MM.1S (cell line): ENCODE measurements around the gene FSTL1.

ENCODE experiments used
- DNase-seq: peaks from one replicate; pipeline ENCODE4 v3.0.0-alpha.2; 2015
- H2AFZ ChIP-seq: fragments of 300-600 bp; sonication (generic); 2 replicates; pipeline ENCODE4 v1.6.0; 2016; ENCODE audit warnings: antibody characterized with exemption, low read length
- H3F3A ChIP-seq: fragments of 300-600 bp; sonication (generic); 2 replicates; pipeline ENCODE4 v1.6.1; 2016; ENCODE audit warnings: mild to moderate bottlenecking, antibody characterized with exemption, low read length, moderate library complexity, mixed read lengths; ENCODE audit not compliant: insufficient read depth
- H3K27ac ChIP-seq: fragments of 300-600 bp; sonication (generic); 2 replicates; pipeline ENCODE4 v1.5.1; 2016; ENCODE audit warnings: mild to moderate bottlenecking, low read length
- H3K27me3 ChIP-seq: fragments of 300-600 bp; sonication (generic); replicated peaks from 2 replicates; pipeline ENCODE4 v1.6.0; 2016; ENCODE audit warnings: low read length; ENCODE audit not compliant: insufficient read depth
- H3K36me3 ChIP-seq: fragments of 300-600 bp; sonication (generic); replicated peaks from 2 replicates; pipeline ENCODE4 v1.6.1; 2016; ENCODE audit warnings: mild to moderate bottlenecking, low read length, mixed read lengths; ENCODE audit not compliant: insufficient read depth
- H3K4me1 ChIP-seq: fragments of 300-600 bp; sonication (generic); 2 replicates; pipeline ENCODE4 v1.6.1; 2016; ENCODE audit warnings: low read length, mixed read lengths
- H3K4me2 ChIP-seq: fragments of 300-600 bp; sonication (generic); 2 replicates; pipeline ENCODE4 v1.6.0; 2016; ENCODE audit warnings: low read depth, low read length
- H3K4me3 ChIP-seq: fragments of 300-600 bp; sonication (generic); 2 replicates; pipeline ENCODE4 v1.5.1; 2016; ENCODE audit warnings: low read length, mixed read lengths
- H3K79me2 ChIP-seq: fragments of 300-600 bp; sonication (generic); 2 replicates; pipeline ENCODE4 v1.6.1; 2016; ENCODE audit warnings: mixed run types, low read length, mixed read lengths
- H3K9ac ChIP-seq: fragments of 300-600 bp; sonication (generic); 2 replicates; pipeline ENCODE4 v1.6.1; 2016; ENCODE audit warnings: low read length, mixed read lengths
- H3K9me2 ChIP-seq: fragments of 300-600 bp; sonication (generic); replicated peaks from 2 replicates; pipeline ENCODE4 v1.6.1; 2016; ENCODE audit warnings: mild to moderate bottlenecking, low read length, mixed read lengths; ENCODE audit not compliant: insufficient read depth
- H3K9me3 ChIP-seq: fragments of 300-600 bp; sonication (generic); replicated peaks from 2 replicates; pipeline ENCODE4 v1.6.1; 2016; ENCODE audit warnings: mild to moderate bottlenecking, low read length, mixed read lengths; ENCODE audit not compliant: insufficient read depth
- H4K20me1 ChIP-seq: fragments of 300-600 bp; sonication (generic); 2 replicates; pipeline ENCODE4 v1.6.1; 2016; ENCODE audit warnings: mild to moderate bottlenecking, low read length, moderate library complexity, mixed read lengths; ENCODE audit not compliant: insufficient read depth
- EZH2 ChIP-seq: fragments of 300-600 bp; sonication (generic); optimal IDR thresholded peaks from 2 replicates; pipeline ENCODE3; 2017; ENCODE audit warnings: low read depth, mild to moderate bottlenecking, antibody characterized with exemption, low read length, mixed read lengths
- EZH2phosphoT487 ChIP-seq: fragments of 300-600 bp; sonication (generic); IDR thresholded peaks from 2 replicates; pipeline ENCODE4 v1.6.1; 2018; ENCODE audit warnings: antibody characterized with exemption, low read length
- TF ChIP-seq, protein P1 (sequence below): fragments of 300-600 bp; sonication (generic); IDR thresholded peaks from 2 replicates; pipeline ENCODE4 v1.5.1; 2016; ENCODE audit warnings: antibody characterized with exemption, low read length, mixed read lengths

Gene FSTL1

DNA sequence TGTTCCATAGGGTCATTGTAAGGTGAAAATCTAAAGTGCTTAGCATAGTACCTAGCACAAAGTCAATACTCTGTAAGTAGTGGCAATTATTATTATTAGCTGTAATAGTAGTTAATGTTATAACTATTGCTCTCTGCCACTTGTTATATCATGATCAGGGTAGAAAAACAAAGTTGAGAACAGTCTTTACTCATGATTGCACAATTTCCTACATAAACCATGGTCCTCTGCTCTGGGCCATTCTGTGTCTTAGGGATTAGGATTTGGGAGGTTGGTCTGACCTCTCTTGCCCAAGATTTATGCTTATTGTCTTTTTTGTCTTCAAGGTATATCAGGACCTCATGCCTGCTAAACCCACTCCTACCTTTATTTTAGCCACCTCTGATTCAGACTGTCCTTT lies 97.3 kb downstream of the FSTL1 start:
- Histone ChIP-seq H3K27me3 (no peaks in the 10 kb centered on the region), H3K27ac (no peak overlapping the region), H4K20me1 (no peaks in the 10 kb centered on the region), H3K9me2 (no peaks in the 10 kb centered on the region), H3K4me2 (no peak overlapping the region), H3K4me1 (peaks cover 7% of the 10 kb centered on the region), H3K36me3 (no peaks in the 10 kb centered on the region), H2AFZ (no peak overlapping the region), H3K79me2 (peaks cover 6% of the 10 kb centered on the region), H3F3A (peaks cover 27% of the 10 kb centered on the region), H3K4me3 (no peak overlapping the region), H3K9ac (no peak overlapping the region), H3K9me3 (no peaks in the 10 kb centered on the region)
- DNase-seq, result no peak
- TF ChIP-seq EZH2 (no peak), EZH2phosphoT487 (no peak)
- TF ChIP-seq, protein P1, sequence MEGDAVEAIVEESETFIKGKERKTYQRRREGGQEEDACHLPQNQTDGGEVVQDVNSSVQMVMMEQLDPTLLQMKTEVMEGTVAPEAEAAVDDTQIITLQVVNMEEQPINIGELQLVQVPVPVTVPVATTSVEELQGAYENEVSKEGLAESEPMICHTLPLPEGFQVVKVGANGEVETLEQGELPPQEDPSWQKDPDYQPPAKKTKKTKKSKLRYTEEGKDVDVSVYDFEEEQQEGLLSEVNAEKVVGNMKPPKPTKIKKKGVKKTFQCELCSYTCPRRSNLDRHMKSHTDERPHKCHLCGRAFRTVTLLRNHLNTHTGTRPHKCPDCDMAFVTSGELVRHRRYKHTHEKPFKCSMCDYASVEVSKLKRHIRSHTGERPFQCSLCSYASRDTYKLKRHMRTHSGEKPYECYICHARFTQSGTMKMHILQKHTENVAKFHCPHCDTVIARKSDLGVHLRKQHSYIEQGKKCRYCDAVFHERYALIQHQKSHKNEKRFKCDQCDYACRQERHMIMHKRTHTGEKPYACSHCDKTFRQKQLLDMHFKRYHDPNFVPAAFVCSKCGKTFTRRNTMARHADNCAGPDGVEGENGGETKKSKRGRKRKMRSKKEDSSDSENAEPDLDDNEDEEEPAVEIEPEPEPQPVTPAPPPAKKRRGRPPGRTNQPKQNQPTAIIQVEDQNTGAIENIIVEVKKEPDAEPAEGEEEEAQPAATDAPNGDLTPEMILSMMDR, result no peak

DNA sequence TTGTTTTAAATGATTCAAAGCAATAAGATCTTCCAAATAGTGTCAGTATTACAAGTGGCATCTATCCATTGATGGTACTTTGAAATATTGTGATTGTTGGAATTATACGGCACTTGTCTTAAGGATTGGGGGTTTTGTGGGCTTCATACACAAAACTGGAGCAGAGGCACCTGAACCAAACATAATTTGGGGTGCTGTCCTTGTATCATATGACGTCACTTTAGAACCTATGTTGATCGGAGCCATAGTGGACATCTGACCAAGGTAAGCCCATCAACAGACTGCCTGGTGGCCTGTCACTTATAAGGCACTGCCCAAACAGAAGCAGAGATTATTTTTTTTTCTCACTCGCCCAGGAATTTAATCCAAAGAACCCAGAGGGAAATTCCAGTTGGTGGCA lies 98.8 kb downstream of the FSTL1 start:
- Histone ChIP-seq H3K79me2 (peaks cover 19% of the 10 kb centered on the region), H3K27me3 (no peaks in the 10 kb centered on the region), H4K20me1 (no peaks in the 10 kb centered on the region), H3K4me2 (no peak overlapping the region), H3K27ac (no peak overlapping the region), H3K4me3 (no peak overlapping the region), H3K36me3 (no peaks in the 10 kb centered on the region), H3K9me2 (no peaks in the 10 kb centered on the region), H3F3A (peaks cover 31% of the 10 kb centered on the region), H3K4me1 (peaks cover 12% of the 10 kb centered on the region), H2AFZ (no peak overlapping the region), H3K9me3 (no peaks in the 10 kb centered on the region), H3K9ac (no peak overlapping the region)
- DNase-seq, result no peak
- no peak for TF ChIP-seq EZH2phosphoT487
- TF ChIP-seq, protein P1, result no peak
- TF ChIP-seq EZH2, result no peak

DNA sequence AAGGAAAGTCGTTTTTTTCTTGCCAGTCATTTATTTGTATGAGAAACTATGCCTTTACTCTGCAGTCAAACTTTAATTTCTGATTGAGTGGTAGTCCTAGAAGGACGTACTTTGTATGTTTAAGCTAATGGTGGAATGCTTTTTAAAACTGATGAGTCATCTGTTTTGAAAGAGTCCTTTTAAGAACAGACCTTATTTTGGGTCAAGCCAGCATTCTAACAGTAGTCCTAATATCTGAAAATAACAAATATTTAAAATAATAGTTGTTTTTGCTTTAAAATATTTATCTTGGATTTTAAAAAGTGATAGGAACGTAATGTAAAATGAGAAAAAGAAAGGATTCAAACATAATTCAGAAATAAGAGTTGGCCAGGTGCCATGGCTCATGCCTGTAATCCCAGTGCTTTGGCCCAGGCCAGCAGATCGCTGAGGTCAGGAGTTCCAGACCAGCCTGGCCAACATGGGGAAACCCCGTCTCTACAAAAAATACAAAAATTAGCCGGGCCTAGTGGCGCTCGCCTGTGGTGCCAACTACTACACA lies 100.3 kb downstream of the FSTL1 start:
- no peaks in the 10 kb centered on the region for H3K9me2 ChIP-seq
- 0 out of 2 replicates have a peak, but pooled peaks cover 2% of the 10 kb centered on the region for H4K20me1 ChIP-seq
- no peaks in the 10 kb centered on the region for H3K9me3 ChIP-seq
- H3K4me1 ChIP-seq, result peaks cover 22% of the 10 kb centered on the region
- H3F3A ChIP-seq, result peaks cover 31% of the 10 kb centered on the region
- no peaks in the 10 kb centered on the region for H3K27me3 ChIP-seq
- peak overlapping the region; percentile 90 for H3K9ac ChIP-seq
- TF ChIP-seq EZH2phosphoT487 (no peak), EZH2 (no peak)
- TF ChIP-seq, protein P1, result no peak
- peak; percentile 82 for DNase-seq
- no peaks in the 10 kb centered on the region; the same call in 1 of the 2 replicates for H3K36me3 ChIP-seq
- H3K4me3 ChIP-seq, result peak overlapping the region; percentile 88
- peak overlapping the region; percentile 63 for H3K4me2 ChIP-seq
- peak overlapping the region; percentile 85 for H3K27ac ChIP-seq
- H3K79me2 ChIP-seq, result peaks cover 35% of the 10 kb centered on the region
- 0 out of 2 replicates have a peak overlapping the region, but pooled peaks have one; percentile 14 for H2AFZ ChIP-seq
